ENCODE results near the gene CALN1.

Gene CALN1

GRCh38 chr7:71769326-71769725 is 642.8 kb downstream of the CALN1 start:
- DNase-seq (ENCODE audit: low read depth): no peak
- TF ChIP-seq CTCF (IDR thresholded peaks at IDR 0.05; ENCODE audit: insufficient read depth, low read depth, low read length, missing control alignments): no peak
- H3K4me3 ChIP-seq (ENCODE audit: low read length): no peak overlapping the region

GRCh38 chr7:71768450-71768849 is 643.7 kb downstream of the CALN1 start:
- no peak for DNase-seq (ENCODE audit: low read depth)
- TF ChIP-seq CTCF (IDR thresholded peaks at IDR 0.05; ENCODE audit: insufficient read depth, low read depth, low read length, missing control alignments): no peak
- H3K4me3 ChIP-seq (ENCODE audit: low read length): no peak overlapping the region

DNA sequence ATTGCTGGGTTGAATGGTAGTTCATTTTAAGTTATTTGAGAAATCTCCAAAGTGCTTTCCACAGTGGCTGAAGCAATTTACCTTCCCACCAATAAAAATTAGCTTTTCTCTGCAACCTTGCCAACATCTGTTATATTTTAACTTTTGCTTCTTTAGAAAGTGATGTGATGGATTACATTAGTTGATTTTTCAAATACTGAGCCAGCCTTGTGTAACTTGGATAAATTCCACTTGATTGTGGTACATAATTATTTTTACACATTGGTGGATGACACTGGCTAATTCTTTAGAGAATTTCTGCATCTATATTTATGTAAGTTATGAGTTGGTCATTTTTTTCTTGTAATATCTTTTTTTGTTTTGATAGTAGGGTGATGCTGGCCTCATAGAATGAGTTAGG is 646.1 kb downstream of the CALN1 start:
- no peak overlapping the region for H3K4me3 ChIP-seq (ENCODE audit: low read length)
- TF ChIP-seq CTCF (IDR thresholded peaks at IDR 0.05; ENCODE audit: insufficient read depth, low read depth, low read length, missing control alignments): no peak
- no peak for DNase-seq (ENCODE audit: low read depth)

DNA sequence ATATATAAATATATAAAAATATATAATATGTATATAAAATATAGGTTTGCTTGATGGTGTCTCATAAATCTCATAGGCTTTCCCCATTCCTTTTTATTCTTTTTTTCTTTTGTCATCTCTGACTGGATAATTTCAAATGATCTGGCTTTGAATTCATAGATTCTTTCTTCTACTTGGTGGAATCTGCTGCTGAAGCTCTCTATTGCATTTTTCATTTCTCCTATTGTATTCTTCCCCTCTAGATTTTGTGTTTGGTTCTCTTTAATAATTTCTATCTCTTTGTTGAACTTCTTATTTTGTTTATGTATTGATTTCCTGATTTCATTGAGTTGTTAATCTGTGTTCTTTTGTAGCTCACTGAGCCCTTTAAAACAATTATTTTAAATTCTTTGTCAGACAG is 650.8 kb downstream of the CALN1 start:
- no peak for TF ChIP-seq CTCF (IDR thresholded peaks at IDR 0.05; ENCODE audit: insufficient read depth, low read depth, low read length, missing control alignments)
- no peak for DNase-seq (ENCODE audit: low read depth)
- no peak overlapping the region for H3K4me3 ChIP-seq (ENCODE audit: low read length)

GRCh38 chr7:71754828-71755227 is 657.3 kb downstream of the CALN1 start:
- DNase-seq (ENCODE audit: low read depth): no peak
- no peak for TF ChIP-seq CTCF (IDR thresholded peaks at IDR 0.05; ENCODE audit: insufficient read depth, low read depth, low read length, missing control alignments)

GRCh38 chr7:71753956-71754664 is 658.0 kb downstream of the CALN1 start:
- no peak for TF ChIP-seq CTCF (IDR thresholded peaks at IDR 0.05; ENCODE audit: insufficient read depth, low read depth, low read length, missing control alignments)
- no peak for DNase-seq (ENCODE audit: low read depth)
- H3K4me3 ChIP-seq (ENCODE audit: low read length): no peak overlapping the region

More at GRCh38 chr7:71754828-71755227, 657.3 kb downstream of the CALN1 start:
- H3K4me3 ChIP-seq (ENCODE audit: low read length): no peak overlapping the region

- no peak for TF ChIP-seq CTCF (IDR thresholded peaks at IDR 0.05; ENCODE audit: insufficient read depth, low read depth, low read length, missing control alignments)
- DNase-seq (ENCODE audit: low read depth): no peak
- no peak overlapping the region for H3K4me3 ChIP-seq (ENCODE audit: low read length)
Observed at GRCh38 chr7:71753236-71753635, 658.9 kb downstream of the CALN1 start.
